K562 (cell line): Measurements from ENCODE around the gene HPCAL1. TPM values are rescaled to one million over a fixed set of nuclear protein-coding genes. Genes with fewer than 3 reads are reported as not detected.

Experiments used
- BCOR ChIP-seq: fragments of 450-650 bp; IDR thresholded peaks from 2 replicates; pipeline ENCODE4 v1.6.1; 2016
- ESRRB ChIP-seq: fragments of 250-450 bp; sonication (Bioruptor Pico); IDR thresholded peaks from 2 replicates; pipeline ENCODE4 v1.5.0; 2020; ENCODE audit warnings: mild to moderate bottlenecking, moderate library complexity, borderline replicate concordance
- GATAD2B ChIP-seq: fragments of 450-650 bp; IDR thresholded peaks from 2 replicates; pipeline ENCODE4 v1.6.1; 2017; ENCODE audit warnings: mild to moderate bottlenecking, borderline replicate concordance
- HNRNPLL ChIP-seq: fragments of 200-400 bp; formaldehyde crosslinking; IDR thresholded peaks from 2 replicates; pipeline ENCODE4 v1.6.1; 2017; ENCODE audit warnings: low read length, low read depth, mild to moderate bottlenecking; ENCODE audit not compliant: poor library complexity, severe bottlenecking
- MCM2 ChIP-seq: fragments of 450-650 bp; IDR thresholded peaks from 2 replicates; pipeline ENCODE4 v1.6.1; 2017; ENCODE audit warnings: low read depth, mild to moderate bottlenecking
- PHTF2 ChIP-seq: fragments of 250-450 bp; sonication (Bioruptor Pico); IDR thresholded peaks from 2 replicates; pipeline ENCODE4 v1.5.0; 2021; ENCODE audit warnings: mild to moderate bottlenecking
- RUNX1 ChIP-seq: sonication (generic); IDR thresholded peaks from 2 replicates; pipeline ENCODE4 v1.6.1; 2016; ENCODE audit warnings: antibody characterized with exemption, low read depth
- SIX5 ChIP-seq, 2 experiments: IDR thresholded peaks; 2 replicates each; pipeline ENCODE4 v1.6.1; 2011; ENCODE audit warnings: low read length in 2 of 2, borderline replicate concordance in 1 of 2, low read depth in 1 of 2, mild to moderate bottlenecking in 1 of 2, moderate library complexity in 1 of 2; ENCODE audit not compliant: insufficient read depth in 1 of 2
- YY1 ChIP-seq, 3 experiments: IDR thresholded peaks; 2 replicates each; pipeline ENCODE4 v1.6.1; 2011; ENCODE audit warnings: low read length in 2 of 3, mild to moderate bottlenecking in 2 of 3, moderate library complexity in 2 of 3, borderline replicate concordance in 1 of 3, control low read depth in 1 of 3, low read depth in 1 of 3; ENCODE audit not compliant: insufficient read depth in 3 of 3, insufficient replicate concordance in 2 of 3, control insufficient read depth in 1 of 3, insufficient read length in 1 of 3; ENCODE audit errors: extremely low read depth in 1 of 3
- ZKSCAN3 ChIP-seq: fragments of 250-450 bp; sonication (Bioruptor Pico); IDR thresholded peaks from 2 replicates; pipeline ENCODE4 v1.4.0; 2020
- ZNF143 ChIP-seq: sonication (generic); formaldehyde crosslinking; IDR thresholded peaks from 2 replicates; pipeline ENCODE4 v1.9.0; 2022; ENCODE audit warnings: mild to moderate bottlenecking, missing genetic modification reagents
- ZNF311 ChIP-seq: fragments of 250-450 bp; sonication (Bioruptor Pico); IDR thresholded peaks from 2 replicates; pipeline ENCODE4 v1.4.0; 2020; ENCODE audit warnings: mild to moderate bottlenecking, moderate library complexity
- ZNF644 ChIP-seq: fragments of 200-800 bp; sonication (Bioruptor generic); IDR thresholded peaks from 2 replicates; pipeline ENCODE4 v1.6.1; 2016; ENCODE audit warnings: low read depth, missing genetic modification characterization, missing compliant biosample characterization
- polyA plus RNA-seq, 8 experiments: library from polyadenylated mRNA; depleted of rRNA in 4 of 8; stranded (reverse) in 5 of 8; unstranded in 3 of 8; fragments of >200 nt; fragmentation: Nextera tagmentation in 2 of 8; fragmentation: Illumina TruSeq in 1 of 8; extraction: Ambion mirVana in 2 of 8; extraction: Trizol in 1 of 8; gene quantifications; 2 replicates each; pipeline versions ENCODE4 v1.2.1 to v1.2.3, GENCODE V29; 2011 to 2014; ENCODE audit warnings: inconsistent platforms in 1 of 8, missing spikeins in 1 of 8
- total RNA-seq, 7 experiments: library from RNA; depleted of rRNA in 6 of 7; stranded (reverse); fragments of >200 nt in 6 of 7; fragmentation: Illumina TruSeq in 2 of 7; extraction: Trizol in 2 of 7; gene quantifications; 2 replicates each; pipeline versions ENCODE4 v1.2.1 to v1.2.3, GENCODE V29; 2011 to 2021; ENCODE audit warnings: low replicate concordance in 1 of 7
- TF ChIP-seq, protein P1 (sequence below): fragments of 450-650 bp; conservative IDR thresholded peaks from 2 replicates; pipeline ENCODE4 v1.6.1; 2016; ENCODE audit warnings: missing genetic modification characterization, low read depth, mild to moderate bottlenecking, control low read depth, missing compliant biosample characterization
- TF ChIP-seq, protein P2 (sequence below): fragments of 450-650 bp; IDR thresholded peaks from one replicate; pipeline ENCODE4 v1.6.1; 2018; ENCODE audit warnings: mild to moderate bottlenecking, moderate library complexity; ENCODE audit not compliant: partially characterized antibody
- TF ChIP-seq, protein P3 (sequence below): fragments of 450-650 bp; formaldehyde crosslinking; IDR thresholded peaks from 2 replicates; pipeline ENCODE4 v1.4.0; 2020; ENCODE audit warnings: mild to moderate bottlenecking, moderate library complexity
- TF ChIP-seq, protein P4 (sequence below): fragments of 450-650 bp; IDR thresholded peaks from 2 replicates; pipeline ENCODE4 v1.6.1; 2016
- TF ChIP-seq, protein P5 (sequence below): sonication (generic); formaldehyde crosslinking; IDR thresholded peaks from 2 replicates; pipeline ENCODE4 v1.8.1; 2023; ENCODE audit warnings: mild to moderate bottlenecking, missing genetic modification reagents
- TF ChIP-seq, protein P6 (sequence below), 2 experiments: IDR thresholded peaks; 2 replicates each; pipeline ENCODE4 v1.6.1; 2011; ENCODE audit warnings: borderline replicate concordance in 1 of 2, control low read depth in 1 of 2, low read depth in 1 of 2, low read length in 1 of 2, mild to moderate bottlenecking in 1 of 2, mixed read lengths in 1 of 2, moderate library complexity in 1 of 2; ENCODE audit not compliant: insufficient read depth in 1 of 2, insufficient read length in 1 of 2, poor library complexity in 1 of 2, severe bottlenecking in 1 of 2; ENCODE audit errors: extremely low read depth in 1 of 2

HPCAL1 gene
- total and polyA plus RNA-seq, 9 of the 15 experiments (the other 6 are each of a cell fraction or from before 2014, with no cell fraction given), result 2.7 to 65.5 (median 23.9) TPM

DNA sequence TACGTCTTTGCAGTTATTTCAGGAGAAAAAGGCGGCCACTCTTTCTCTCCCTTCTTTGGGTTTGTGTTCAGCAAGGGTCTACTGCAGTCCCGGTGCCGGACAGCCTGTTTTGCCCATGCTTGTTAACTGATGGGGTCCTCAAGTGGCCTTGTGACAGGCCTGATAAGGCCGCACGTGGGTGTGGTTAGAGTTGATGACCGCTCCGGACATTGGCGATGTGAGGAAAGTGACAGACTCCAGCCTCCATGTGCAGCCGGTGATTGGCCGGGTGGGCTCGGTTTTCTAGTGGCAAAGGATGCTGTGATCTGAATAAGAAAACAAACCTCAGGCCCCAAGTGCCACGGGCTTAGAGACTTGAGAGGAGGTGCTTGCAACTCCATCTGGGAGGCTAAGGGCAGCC, 15.6 kb downstream of the HPCAL1 start (continued):
- TF ChIP-seq ESRRB (CRISPR knock-in tag), result no peak
- TF ChIP-seq, protein P1, sequence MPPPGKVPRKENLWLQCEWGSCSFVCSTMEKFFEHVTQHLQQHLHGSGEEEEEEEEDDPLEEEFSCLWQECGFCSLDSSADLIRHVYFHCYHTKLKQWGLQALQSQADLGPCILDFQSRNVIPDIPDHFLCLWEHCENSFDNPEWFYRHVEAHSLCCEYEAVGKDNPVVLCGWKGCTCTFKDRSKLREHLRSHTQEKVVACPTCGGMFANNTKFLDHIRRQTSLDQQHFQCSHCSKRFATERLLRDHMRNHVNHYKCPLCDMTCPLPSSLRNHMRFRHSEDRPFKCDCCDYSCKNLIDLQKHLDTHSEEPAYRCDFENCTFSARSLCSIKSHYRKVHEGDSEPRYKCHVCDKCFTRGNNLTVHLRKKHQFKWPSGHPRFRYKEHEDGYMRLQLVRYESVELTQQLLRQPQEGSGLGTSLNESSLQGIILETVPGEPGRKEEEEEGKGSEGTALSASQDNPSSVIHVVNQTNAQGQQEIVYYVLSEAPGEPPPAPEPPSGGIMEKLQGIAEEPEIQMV (tag), result no peak
- no peak for TF ChIP-seq RUNX1
- no peak for TF ChIP-seq BCOR
- TF ChIP-seq ZNF311 (CRISPR knock-in tag), result no peak
- TF ChIP-seq, protein P2, sequence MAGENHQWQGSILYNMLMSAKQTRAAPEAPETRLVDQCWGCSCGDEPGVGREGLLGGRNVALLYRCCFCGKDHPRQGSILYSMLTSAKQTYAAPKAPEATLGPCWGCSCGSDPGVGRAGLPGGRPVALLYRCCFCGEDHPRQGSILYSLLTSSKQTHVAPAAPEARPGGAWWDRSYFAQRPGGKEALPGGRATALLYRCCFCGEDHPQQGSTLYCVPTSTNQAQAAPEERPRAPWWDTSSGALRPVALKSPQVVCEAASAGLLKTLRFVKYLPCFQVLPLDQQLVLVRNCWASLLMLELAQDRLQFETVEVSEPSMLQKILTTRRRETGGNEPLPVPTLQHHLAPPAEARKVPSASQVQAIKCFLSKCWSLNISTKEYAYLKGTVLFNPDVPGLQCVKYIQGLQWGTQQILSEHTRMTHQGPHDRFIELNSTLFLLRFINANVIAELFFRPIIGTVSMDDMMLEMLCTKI, result no peak
- TF ChIP-seq ZNF644 (tag), result no peak
- no peak for TF ChIP-seq SIX5 (IDR thresholded peaks at IDR 0.05; ENCODE audit: borderline replicate concordance in 1 of 2, insufficient read depth in 1 of 2, low read depth in 1 of 2, low read length in 2 of 2)
- TF ChIP-seq PHTF2 (CRISPR knock-in tag), result no peak
- no peak for TF ChIP-seq GATAD2B
- TF ChIP-seq, protein P3, sequence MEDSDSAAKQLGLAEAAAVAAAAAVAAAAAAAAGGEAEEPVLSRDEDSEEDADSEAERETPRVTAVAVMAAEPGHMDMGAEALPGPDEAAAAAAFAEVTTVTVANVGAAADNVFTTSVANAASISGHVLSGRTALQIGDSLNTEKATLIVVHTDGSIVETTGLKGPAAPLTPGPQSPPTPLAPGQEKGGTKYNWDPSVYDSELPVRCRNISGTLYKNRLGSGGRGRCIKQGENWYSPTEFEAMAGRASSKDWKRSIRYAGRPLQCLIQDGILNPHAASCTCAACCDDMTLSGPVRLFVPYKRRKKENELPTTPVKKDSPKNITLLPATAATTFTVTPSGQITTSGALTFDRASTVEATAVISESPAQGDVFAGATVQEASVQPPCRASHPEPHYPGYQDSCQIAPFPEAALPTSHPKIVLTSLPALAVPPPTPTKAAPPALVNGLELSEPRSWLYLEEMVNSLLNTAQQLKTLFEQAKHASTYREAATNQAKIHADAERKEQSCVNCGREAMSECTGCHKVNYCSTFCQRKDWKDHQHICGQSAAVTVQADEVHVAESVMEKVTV (CRISPR knock-in tag), result no peak
- TF ChIP-seq ZKSCAN3, result no peak
- TF ChIP-seq, protein P4, sequence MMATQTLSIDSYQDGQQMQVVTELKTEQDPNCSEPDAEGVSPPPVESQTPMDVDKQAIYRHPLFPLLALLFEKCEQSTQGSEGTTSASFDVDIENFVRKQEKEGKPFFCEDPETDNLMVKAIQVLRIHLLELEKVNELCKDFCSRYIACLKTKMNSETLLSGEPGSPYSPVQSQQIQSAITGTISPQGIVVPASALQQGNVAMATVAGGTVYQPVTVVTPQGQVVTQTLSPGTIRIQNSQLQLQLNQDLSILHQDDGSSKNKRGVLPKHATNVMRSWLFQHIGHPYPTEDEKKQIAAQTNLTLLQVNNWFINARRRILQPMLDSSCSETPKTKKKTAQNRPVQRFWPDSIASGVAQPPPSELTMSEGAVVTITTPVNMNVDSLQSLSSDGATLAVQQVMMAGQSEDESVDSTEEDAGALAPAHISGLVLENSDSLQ, result peak; percentile 83
- TF ChIP-seq YY1 (IDR thresholded peaks at IDR 0.05; ENCODE audit: borderline replicate concordance in 1 of 3, control insufficient read depth in 1 of 3, extremely low read depth in 1 of 3, insufficient read depth in 3 of 3, insufficient read length in 1 of 3, insufficient replicate concordance in 2 of 3, low read depth in 1 of 3, low read length in 2 of 3), result no peak
- TF ChIP-seq, protein P5, sequence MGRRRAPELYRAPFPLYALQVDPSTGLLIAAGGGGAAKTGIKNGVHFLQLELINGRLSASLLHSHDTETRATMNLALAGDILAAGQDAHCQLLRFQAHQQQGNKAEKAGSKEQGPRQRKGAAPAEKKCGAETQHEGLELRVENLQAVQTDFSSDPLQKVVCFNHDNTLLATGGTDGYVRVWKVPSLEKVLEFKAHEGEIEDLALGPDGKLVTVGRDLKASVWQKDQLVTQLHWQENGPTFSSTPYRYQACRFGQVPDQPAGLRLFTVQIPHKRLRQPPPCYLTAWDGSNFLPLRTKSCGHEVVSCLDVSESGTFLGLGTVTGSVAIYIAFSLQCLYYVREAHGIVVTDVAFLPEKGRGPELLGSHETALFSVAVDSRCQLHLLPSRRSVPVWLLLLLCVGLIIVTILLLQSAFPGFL, result no peak
- no peak for TF ChIP-seq HNRNPLL
- TF ChIP-seq MCM2, result no peak
- TF ChIP-seq, protein P6, sequence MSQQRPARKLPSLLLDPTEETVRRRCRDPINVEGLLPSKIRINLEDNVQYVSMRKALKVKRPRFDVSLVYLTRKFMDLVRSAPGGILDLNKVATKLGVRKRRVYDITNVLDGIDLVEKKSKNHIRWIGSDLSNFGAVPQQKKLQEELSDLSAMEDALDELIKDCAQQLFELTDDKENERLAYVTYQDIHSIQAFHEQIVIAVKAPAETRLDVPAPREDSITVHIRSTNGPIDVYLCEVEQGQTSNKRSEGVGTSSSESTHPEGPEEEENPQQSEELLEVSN (IDR thresholded peaks at IDR 0.05; ENCODE audit: borderline replicate concordance in 1 of 2, extremely low read depth in 1 of 2, insufficient read depth in 1 of 2, insufficient read length in 1 of 2, low read depth in 1 of 2, low read length in 1 of 2, poor library complexity in 1 of 2, severe bottlenecking in 1 of 2), result peak; percentile 42 to 46
- TF ChIP-seq ZNF143 (CRISPR knock-in tag), result no peak
